Sciatic nerve (tissue), 1 donor: ENCODE data around the gene IL7R. TPM values are rescaled to one million over a fixed set of nuclear protein-coding genes. Genes with fewer than 3 reads are reported as not detected.

Experiments used
- total RNA-seq: library from RNA; stranded (reverse); fragmentation: NEBNext Ultra II Directional; extraction: Animal tissue kit (Norgen Biotek cat#: 25700); gene quantifications from one replicate; pipeline ENCODE4 v1.2.1, GENCODE V29; 2021
- donor health status: DM: no; HTN: no; CAD: no.

IL7R gene
- total RNA-seq, 1 donor from 2014 or later, result 7.8 TPM

Other genes with a start within 250 kb of the IL7R start
- 14.4 TPM for gene SPEF2, start 239.0 kb upstream of the IL7R start, total RNA-seq
- gene CAPSL, start 81.7 kb downstream of the IL7R start, total RNA-seq, result not detected
- gene UGT3A1, start 134.5 kb downstream of the IL7R start, total RNA-seq, result not detected
- not detected for gene UGT3A2, start 210.0 kb downstream of the IL7R start, total RNA-seq